Tibial nerve (tissue), 4 donors: Measurements from ENCODE around the gene TANC1. TPM values are rescaled to one million over a fixed set of nuclear protein-coding genes. Genes with fewer than 3 reads are reported as not detected.

Experiments
- DNase-seq, 2 donors: peaks; one replicate each; pipeline ENCODE4 v3.0.0-alpha.2; 2019; ENCODE audit warnings: low spot score in 2 of 2
- H3K27ac ChIP-seq, 4 donors: fragments of 200-600 bp; sonication (generic) in 3 of 4; one replicate each; pipeline ENCODE4 v1.5.1; 2017 to 2019; ENCODE audit warnings: mild to moderate bottlenecking in 1 of 4
- H3K27me3 ChIP-seq, 2 donors: fragments of 200-600 bp; sonication (generic) in 1 of 2; one replicate each; pipeline versions ENCODE4 v1.5.1 to v1.6.0; 2017 to 2019
- H3K36me3 ChIP-seq, 3 donors: fragments of 200-600 bp; sonication (generic); one replicate each; pipeline ENCODE4 v1.5.1; 2018 to 2019
- H3K4me1 ChIP-seq, 4 donors: fragments of 200-600 bp; sonication (generic) in 3 of 4; one replicate each; pipeline ENCODE4 v1.5.1; 2017 to 2019
- H3K4me3 ChIP-seq, 4 donors: fragments of 200-600 bp; sonication (generic) in 3 of 4; one replicate each; pipeline ENCODE4 v1.5.1; 2017 to 2019; ENCODE audit warnings: mild to moderate bottlenecking in 1 of 4, moderate library complexity in 1 of 4
- H3K9me3 ChIP-seq, 4 donors: fragments of 200-600 bp; sonication (generic) in 3 of 4; one replicate each; pipeline ENCODE4 v1.5.1; 2017 to 2019
- CTCF ChIP-seq, 5 experiments: fragments of 200-600 bp in 3 of 5; fragments of 450-650 bp in 2 of 5; sonication (generic) in 3 of 5; IDR thresholded peaks; one replicate each; pipeline ENCODE4 v1.5.1; 2016 to 2019; ENCODE audit warnings: antibody characterized with exemption in 5 of 5, mild to moderate bottlenecking in 3 of 5, moderate library complexity in 2 of 5
- EP300 ChIP-seq, 2 donors: sonication (generic); formaldehyde crosslinking; IDR thresholded peaks; one replicate each; pipeline ENCODE4 v1.6.1; 2017; ENCODE audit warnings: antibody characterized with exemption in 2 of 2, mild to moderate bottlenecking in 1 of 2
- POLR2A ChIP-seq, 2 donors: fragments of 450-650 bp; IDR thresholded peaks; one replicate each; pipeline ENCODE4 v1.6.1; 2017; ENCODE audit warnings: antibody characterized with exemption in 2 of 2, mild to moderate bottlenecking in 2 of 2, moderate library complexity in 2 of 2
- WGBS, 2 donors: methylation state at CpG; one replicate each; pipeline ENCODE4 v1.1.5; 2018; 5-methylcytosine and 5-hydroxymethylcytosine counted together
- total RNA-seq, 4 donors: library from RNA; depleted of rRNA; stranded (reverse); fragments of >200 nt; gene quantifications; one replicate each; pipeline ENCODE4 v1.1.0, GENCODE V29; 2016

The TANC1 gene
- total RNA-seq, 4 donors from 2014 or later: 43.5 to 66.3 (median 57.6) TPM

DNA sequence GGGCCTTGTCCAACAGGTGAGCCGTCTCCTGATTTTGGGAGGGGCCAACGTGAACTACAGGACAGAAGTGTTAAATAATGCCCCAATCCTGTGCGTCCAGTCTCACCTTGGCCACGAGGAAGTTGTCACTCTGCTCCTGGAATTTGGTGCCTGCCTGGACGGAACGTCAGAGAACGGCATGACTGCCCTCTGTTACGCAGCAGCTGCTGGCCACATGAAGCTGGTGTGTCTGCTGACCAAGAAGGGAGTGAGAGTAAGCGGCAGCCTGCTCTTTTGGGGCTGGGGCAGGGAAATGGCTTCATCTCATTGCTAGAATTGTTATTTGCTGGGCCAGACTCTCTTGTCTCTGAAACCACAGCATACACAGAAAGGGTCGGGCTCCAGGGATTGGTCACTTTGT is 225.8 kb downstream of the TANC1 start:
- no peak overlapping the region for H3K27ac ChIP-seq
- no peaks in the 10 kb centered on the region for H3K9me3 ChIP-seq
- TF ChIP-seq POLR2A (IDR thresholded peaks at IDR 0.05) (no peak), EP300 (IDR thresholded peaks at IDR 0.05) (no peak), CTCF (IDR thresholded peaks at IDR 0.05) (no peak)
- H3K4me1 ChIP-seq: no peaks in the 10 kb centered on the region
- H3K36me3 ChIP-seq: peaks cover 0 to 77% (median 2%) of the 10 kb centered on the region in 3 donors
- no peak for DNase-seq
- no peaks in the 10 kb centered on the region for H3K27me3 ChIP-seq
- H3K4me3 ChIP-seq: no peak overlapping the region
- 94% methylated on average over 10 of the region's 10 CpGs for WGBS, 2 donors

- no peaks in the 10 kb centered on the region for H3K9me3 ChIP-seq
- H3K27me3 ChIP-seq: no peaks in the 10 kb centered on the region
- H3K4me3 ChIP-seq: no peak overlapping the region
- WGBS, 2 donors: 88 to 94% methylated on average over 6 of the region's 6 CpGs
- no peak for TF ChIP-seq CTCF (IDR thresholded peaks at IDR 0.05)
- H3K36me3 ChIP-seq: peaks cover 0 to 73% (median 0%) of the 10 kb centered on the region in 3 donors
- H3K27ac ChIP-seq: no peak overlapping the region
- H3K4me1 ChIP-seq: peaks cover 0 to 2% (median 0%) of the 10 kb centered on the region in 4 donors
- no peak for DNase-seq
Observed at GRCh38 chr2:159195697-159196096, 227.3 kb downstream of the TANC1 start.

DNA sequence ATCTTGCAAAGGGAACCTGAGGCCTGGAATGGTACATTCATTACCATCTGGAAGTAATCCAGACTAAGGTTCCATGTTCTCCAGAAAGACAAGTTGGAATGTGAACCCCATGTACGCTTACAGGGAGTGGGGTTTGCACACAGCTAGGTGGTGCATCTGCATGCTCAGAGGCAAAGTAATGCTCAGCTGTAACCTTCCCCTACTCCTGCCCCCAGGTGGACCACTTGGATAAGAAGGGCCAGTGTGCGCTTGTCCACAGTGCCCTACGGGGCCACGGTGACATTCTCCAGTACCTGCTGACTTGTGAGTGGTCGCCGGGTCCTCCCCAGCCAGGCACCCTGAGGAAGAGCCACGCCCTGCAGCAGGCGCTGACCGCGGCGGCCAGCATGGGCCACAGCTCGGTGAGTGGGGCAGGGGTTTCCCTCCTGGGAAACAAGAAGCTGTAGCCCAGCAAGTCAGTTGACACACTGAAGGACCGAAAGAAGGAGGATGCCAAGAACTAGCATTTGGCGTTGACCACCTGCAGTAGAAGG is 228.0 kb downstream of the TANC1 start:
- no peak overlapping the region for H3K4me3 ChIP-seq
- no peaks in the 10 kb centered on the region for H3K27me3 ChIP-seq
- H3K9me3 ChIP-seq: no peaks in the 10 kb centered on the region
- no peak for DNase-seq
- peaks cover 0 to 5% (median 0%) of the 10 kb centered on the region in 4 donors for H3K4me1 ChIP-seq
- peaks cover 0 to 73% (median 0%) of the 10 kb centered on the region in 3 donors for H3K36me3 ChIP-seq
- no peak overlapping the region for H3K27ac ChIP-seq
- WGBS, 2 donors: 92 to 93% methylated on average over 6 to 13 of the region's 14 CpGs
- TF ChIP-seq POLR2A (IDR thresholded peaks at IDR 0.05) (no peak), EP300 (IDR thresholded peaks at IDR 0.05) (no peak), CTCF (IDR thresholded peaks at IDR 0.05) (no peak)

DNA sequence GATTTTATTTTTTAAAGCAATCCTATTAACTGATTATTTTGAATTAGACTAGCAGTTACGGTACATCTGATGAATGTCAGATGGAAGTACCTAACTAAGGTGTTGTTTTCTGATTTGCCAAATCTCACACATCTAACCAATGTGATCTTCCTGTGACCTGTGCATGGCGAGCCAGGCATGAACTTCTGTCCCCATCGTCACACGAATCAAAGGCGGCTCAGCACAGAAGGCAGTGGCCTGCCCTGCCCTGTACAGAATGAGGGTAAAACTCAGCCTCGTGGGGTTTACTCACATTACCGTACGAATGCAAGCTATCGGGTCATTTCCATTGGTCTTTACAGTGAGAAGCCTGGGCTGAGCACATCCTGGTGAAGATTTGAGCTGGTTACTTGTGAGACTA is 230.8 kb downstream of the TANC1 start:
- TF ChIP-seq EP300 (IDR thresholded peaks at IDR 0.05): no peak
- TF ChIP-seq CTCF (IDR thresholded peaks at IDR 0.05): no peak
- TF ChIP-seq POLR2A (IDR thresholded peaks at IDR 0.05): no peak
- peaks cover 0 to 19% (median 3%) of the 10 kb centered on the region in 4 donors for H3K4me1 ChIP-seq
- no peak overlapping the region for H3K27ac ChIP-seq
- H3K4me3 ChIP-seq: no peak overlapping the region
- no peaks in the 10 kb centered on the region for H3K9me3 ChIP-seq
- WGBS, 2 donors: 87 to 90% methylated on average over 9 of the region's 9 CpGs
- peaks cover 0 to 57% (median 0%) of the 10 kb centered on the region in 3 donors for H3K36me3 ChIP-seq
- no peaks in the 10 kb centered on the region for H3K27me3 ChIP-seq
- no peak for DNase-seq

DNA sequence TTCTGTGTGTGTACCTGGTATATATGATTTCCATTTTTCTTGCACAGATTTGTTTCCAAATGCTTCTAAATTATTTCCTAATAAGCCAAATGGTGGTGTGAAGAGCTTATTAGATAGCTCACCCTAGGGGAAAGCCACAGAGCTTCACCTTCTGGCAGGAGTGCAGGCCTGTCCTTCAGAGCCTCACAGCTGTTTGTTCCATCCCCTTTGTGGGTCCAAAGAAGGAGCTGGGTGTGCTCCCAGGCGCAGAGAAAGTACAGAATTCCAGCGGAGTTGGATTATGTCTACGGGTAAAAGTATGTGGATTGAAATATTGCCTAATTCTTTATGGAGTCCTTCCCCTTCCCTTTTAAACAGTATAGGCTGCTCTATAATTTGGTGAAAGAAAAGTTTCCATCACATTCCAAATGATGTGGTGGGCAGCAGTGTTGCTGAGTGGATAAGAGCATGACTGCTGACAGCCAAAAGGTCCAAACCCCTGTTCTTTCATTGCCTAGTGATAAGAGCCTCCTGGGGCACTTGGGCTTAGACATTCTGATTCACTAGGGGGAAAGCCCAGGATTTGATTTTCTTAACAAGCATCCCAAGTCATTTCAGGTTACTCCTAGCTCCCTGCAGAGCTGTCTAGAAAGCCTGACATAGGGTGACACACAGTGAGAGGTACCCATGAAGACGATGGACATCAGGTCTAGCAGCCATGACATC is 231.5 kb downstream of the TANC1 start:
- Histone ChIP-seq H3K4me3 (no peak overlapping the region), H3K9me3 (no peaks in the 10 kb centered on the region), H3K27ac (peak overlapping the region in 1 of 4 donors; percentile 7), H3K4me1 (peaks cover 0 to 19% (median 3%) of the 10 kb centered on the region in 4 donors), H3K27me3 (no peaks in the 10 kb centered on the region), H3K36me3 (peaks cover 0 to 57% (median 0%) of the 10 kb centered on the region in 3 donors)
- no peak for DNase-seq
- TF ChIP-seq CTCF (IDR thresholded peaks at IDR 0.05): no peak
- TF ChIP-seq EP300 (IDR thresholded peaks at IDR 0.05): no peak
- no peak for TF ChIP-seq POLR2A (IDR thresholded peaks at IDR 0.05)
- 86 to 90% methylated on average over 4 of the region's 4 CpGs for WGBS, 2 donors
